DMS53 (cell line): ENCODE measurements around the gene DOCK3.
"Not testable (repeated sequence)": the region's sequence is repeated elsewhere in the genome, so short reads cannot be mapped to it uniquely, and the experiment has no call there.

Experiments
- DNase-seq: peaks from one replicate; lab custom pipeline; 2025; lab: John Stamatoyannopoulos, UW

DOCK3 gene

DNA sequence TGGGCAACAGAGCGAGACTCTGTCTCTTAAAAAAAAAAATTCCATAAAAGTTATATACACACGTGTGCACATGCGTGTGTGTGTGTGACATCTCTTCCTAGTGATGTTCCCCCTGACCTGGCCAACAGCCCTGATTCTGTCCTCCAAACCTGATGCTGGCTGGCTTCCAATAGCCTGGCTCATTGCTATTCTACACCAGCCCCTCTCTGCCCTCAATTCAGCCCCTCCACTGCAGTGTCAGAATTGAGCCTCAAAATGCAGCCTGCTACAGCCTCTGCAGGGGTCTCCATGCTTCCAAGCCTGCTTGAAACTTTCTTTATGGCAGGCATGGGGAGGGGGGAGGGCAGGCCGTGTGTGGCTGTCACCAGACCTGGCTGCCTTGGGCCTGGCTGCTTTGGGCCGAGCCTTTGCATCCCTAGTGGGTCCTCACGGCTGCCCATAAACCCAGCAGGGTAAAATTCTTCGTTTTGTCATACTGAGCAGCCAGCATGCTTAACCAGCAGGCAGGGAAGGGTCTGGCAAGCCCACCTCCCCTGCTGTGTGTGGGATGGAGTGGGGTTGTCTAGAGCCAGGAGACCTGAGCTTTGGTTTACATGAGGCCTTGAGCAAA, 22.7 kb upstream of the DOCK3 start:
- DNase-seq: no peak

GRCh38 chr3:50652709-50653108, 22.0 kb upstream of the DOCK3 start:
- peak; percentile 8 for DNase-seq

- no peak for DNase-seq
Observed at GRCh38 chr3:50653937-50654595, 20.7 kb upstream of the DOCK3 start.

GRCh38 chr3:50655009-50655830, 19.5 kb upstream of the DOCK3 start:
- DNase-seq: peak; percentile 10

DNA sequence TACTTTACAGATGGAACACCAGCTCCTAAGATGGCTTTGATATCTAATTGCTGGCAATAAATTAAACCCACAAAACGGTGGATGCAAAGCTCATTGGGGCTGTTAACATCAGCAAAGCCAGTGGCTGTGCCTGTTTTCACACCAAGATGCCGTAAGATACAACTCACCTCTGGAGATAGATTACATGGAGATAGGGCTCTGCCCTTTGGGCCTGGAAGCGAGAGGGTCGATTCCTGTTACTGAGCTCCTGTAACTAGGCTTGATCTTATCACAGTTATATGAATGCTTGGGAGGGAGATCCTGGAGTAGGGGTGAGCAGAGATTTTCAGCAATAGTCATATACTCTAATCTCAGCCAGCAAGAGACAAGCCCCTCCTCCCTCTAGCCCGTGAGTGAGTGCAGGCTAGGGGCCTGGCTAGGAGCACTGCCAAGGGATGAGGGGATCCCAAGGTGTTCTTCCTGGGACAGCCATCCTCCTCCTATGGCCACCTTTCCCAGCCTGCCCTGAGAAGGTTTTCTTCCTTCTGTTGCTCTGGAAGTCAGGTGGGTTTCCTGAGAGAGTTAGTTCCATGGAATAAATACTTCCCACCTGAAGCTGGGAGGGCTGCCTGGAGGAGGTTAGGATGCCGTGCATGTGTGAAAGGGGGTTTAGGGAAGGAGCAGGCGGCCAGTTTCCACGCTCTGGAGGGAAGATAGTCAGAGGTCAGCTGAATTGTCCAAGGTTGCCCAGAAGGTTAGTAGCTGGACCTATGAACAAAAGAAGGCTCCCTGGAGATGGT, 18.1 kb upstream of the DOCK3 start:
- DNase-seq: no peak

GRCh38 chr3:50657407-50657806, 17.3 kb upstream of the DOCK3 start:
- no peak for DNase-seq

GRCh38 chr3:50657816-50658215, 16.9 kb upstream of the DOCK3 start:
- DNase-seq: no peak

GRCh38 chr3:50658416-50658815, 16.3 kb upstream of the DOCK3 start:
- DNase-seq: no peak

GRCh38 chr3:50658831-50659230, 15.9 kb upstream of the DOCK3 start:
- DNase-seq: no peak

DNA sequence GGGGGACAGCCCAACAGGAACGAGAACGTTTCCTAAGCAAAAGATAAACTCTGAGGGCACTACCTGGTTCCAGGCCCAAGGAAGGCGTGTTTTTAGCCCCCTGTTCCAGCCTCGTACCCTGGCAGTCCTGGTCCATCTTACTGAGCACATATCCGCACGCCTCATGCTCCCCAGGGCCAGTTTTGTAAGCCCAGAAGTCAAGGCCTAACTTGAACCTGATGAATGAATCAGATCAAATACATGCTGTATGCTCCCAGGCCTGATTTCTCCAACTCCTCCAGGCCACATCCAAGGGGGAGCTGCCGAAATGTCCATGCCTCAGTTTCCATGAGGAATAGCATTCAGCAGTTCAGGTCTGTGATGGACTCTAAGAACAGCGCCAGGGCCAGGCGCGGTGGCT, 14.3 kb upstream of the DOCK3 start:
- no peak for DNase-seq

DNA sequence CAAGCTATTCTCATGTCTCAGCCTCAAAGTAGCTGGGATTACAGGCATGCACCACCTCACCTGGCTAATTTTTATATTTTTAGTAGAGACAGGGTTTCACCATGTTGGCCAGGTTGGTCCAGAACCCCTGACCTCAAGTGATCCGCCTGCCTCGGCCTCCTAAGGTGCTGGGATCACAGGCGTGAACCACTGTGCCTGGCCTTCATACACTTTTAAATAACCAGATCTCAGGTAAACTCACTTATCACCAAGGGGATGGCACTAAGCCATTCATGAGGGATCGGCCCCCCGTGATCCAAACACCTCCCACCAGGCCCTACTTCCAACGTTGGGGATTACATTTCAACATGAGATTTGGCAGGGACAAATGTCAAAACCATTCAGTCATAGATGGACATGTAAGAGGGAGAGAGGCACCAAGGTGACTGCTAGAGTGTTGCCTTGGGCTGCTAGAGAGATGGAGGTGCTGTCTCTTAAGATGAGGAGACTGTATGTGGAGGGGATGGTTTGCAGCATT, 13.3 kb upstream of the DOCK3 start:
- no peak for DNase-seq

DNA sequence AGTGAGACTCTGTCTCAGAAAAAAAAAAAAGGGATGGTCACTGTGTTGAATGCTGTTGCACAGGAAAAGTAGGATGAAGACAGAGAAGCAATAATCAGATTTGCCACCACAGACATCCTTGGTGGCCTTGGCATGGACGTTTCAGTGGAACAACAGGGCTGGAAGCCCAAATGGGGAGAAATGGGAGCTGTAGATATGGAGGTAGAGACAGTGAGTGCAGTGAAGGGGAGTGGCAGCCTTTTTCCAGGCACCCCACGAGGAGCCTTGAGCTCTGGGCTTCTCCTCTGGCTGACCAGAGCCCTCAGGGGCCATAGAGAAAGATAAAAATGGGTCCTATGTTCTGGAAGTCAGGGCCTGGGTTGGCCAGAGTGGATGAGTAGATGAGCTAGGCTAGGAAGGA, 12.3 kb upstream of the DOCK3 start:
- DNase-seq: no peak

DNA sequence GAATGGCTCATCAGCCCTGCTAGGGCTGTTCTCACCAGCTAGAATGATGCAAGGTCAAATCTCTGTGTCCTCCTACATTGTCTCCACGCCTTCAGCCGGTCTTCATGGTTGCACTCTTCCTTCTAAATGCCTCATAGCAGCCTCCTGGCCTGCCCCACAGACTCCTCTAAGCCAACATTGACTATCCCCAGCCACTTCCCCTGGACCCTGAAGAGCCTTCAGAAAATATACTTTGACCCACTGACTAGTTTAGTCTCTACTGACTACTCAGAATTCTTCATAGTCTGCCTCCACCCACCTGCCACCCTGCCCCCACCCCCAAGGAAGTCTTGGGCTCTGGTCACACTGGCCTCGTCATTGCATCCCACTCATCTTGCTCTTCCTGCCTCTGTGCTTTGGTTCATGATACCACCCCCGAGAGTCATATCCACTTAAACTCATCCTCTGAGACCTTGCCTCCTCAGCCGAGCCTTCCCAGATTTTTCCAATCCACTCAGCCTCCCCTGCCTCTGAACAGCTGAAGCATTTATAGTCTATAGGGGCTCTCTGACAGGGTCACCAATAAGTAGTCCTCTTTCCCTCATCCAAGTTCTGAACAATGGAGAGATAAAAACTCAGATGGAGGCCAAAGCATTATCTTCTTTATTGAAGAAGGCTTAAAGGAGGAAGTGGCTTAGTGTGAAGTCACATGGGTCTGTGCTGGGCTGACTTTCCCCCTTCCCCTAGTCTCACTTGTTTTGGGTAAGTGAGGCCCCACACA, 9.5 kb upstream of the DOCK3 start:
- DNase-seq: no peak

DNA sequence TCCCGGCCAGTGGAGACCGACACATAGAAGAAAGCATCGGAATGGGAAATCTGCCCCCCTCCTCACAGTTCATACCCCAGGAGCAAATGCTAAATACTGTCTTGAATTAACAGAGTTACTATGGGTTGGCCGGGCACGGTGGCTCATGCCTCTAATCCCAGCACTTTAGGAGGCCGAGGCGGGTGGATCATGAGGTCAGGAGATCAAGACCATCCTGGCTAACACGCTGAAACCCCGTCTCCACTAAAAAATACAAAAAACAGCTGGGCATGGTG, 8.9 kb upstream of the DOCK3 start:
- DNase-seq: not testable (repeated sequence)

- no peak for DNase-seq
Observed at GRCh38 chr3:50666837-50667236, 7.9 kb upstream of the DOCK3 start.

DNA sequence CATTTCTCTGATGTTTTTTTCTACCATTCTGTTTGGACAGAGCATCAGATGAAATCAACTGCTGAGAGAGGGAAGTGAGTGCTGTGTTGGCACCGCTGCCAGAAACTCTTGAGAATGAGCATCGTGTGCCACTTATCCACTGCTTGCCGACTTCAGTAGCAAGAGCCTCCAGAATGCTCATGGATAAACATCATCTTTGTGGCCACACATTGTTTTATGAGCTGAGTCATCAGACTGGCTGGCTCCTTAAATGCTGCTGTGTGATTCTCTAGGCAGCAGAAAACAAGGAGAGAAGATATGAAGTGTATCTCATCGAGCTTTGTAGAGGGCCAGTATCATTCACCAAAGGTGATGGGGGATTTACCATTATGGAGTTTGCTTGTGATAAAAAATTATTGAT, 3.4 kb upstream of the DOCK3 start:
- peak; percentile 83 for DNase-seq

GRCh38 chr3:50672656-50673055, 2.1 kb upstream of the DOCK3 start:
- peak; percentile 1 for DNase-seq

GRCh38 chr3:50673931-50674330, 796 bp upstream of the DOCK3 start:
- no peak for DNase-seq

DNA sequence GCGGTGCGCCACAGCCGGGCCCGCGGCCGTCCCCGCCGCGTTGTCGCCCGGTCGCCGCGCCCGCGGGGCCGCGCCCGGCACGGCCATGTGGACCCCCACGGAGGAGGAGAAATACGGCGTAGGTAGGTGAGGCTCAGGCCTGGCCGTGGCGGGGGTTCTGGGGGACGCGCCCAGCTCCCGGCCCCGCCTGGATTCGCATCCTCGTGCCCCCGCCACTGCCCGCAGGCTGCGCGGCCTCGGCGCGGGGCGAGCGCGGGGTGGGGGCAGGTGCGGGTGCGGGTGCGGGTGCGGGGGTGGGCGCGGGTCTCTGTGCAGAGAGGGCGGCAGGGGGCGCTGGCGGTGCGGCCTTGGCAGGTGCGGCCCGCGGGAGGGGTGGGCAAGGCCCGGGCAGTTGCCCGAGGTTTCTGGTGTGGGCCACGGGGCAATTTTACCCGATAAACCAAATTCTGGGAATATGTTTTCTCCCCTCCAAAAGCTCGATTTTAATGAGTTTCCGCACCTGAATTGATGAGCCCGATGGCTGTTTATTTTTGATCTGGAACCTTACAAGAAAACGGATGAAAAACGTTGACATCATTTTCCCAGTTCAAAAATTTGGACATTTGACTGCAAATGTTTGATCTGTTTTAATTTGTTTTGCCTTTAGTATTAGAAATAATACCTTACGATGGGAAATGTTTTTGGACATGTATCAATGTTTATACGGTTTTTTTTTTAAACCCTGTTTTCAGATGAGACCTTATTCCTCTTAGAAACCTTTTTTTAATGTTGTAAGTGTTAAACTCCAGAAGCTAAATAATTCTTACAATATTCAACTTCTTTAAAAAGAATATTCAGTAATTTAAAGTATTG, 678 bp downstream of the DOCK3 start:
- DNase-seq: peak; percentile 50

- no peak for DNase-seq
Observed at GRCh38 chr3:50676031-50676705, 1.4 kb downstream of the DOCK3 start.
